GM12872 (cell line): ENCODE data around the gene ME2.

ENCODE experiments used
- CTCF ChIP-seq: IDR thresholded peaks from 3 replicates; pipeline ENCODE4 v1.5.1; 2011; ENCODE audit warnings: low read depth, mild to moderate bottlenecking, low read length, moderate library complexity; ENCODE audit not compliant: insufficient read depth

The ME2 gene

DNA sequence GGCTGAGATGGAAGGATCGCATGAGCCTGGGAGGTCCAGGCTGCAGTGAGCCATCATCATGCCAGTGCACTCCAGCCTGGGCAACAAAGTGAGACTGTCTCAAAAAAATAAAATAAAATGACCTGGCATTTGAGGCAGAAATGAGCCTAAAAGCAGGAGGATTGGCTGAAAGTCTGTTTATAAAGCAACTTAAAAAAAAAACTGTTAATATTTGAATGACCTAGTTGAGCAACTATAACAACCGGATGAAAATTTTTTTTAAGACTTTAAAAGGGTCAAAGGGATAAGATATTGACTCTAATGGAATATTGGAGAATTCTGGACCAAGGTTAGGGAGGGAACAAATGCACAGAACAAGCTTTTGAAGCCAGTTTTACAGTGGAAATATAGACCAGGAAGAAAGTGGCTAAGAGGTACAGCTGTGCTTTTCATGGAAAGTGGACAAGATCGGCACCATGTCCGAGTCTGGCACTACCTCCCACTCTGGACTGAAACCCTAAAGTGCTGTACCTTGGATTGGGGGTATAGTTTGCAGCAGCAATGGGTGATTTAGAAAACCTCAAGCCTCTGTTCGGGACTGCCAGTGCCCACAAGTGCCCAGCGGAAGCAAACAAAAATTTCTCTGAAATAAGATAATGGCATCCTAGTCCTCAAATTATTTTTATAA is 55.8 kb downstream of the ME2 start:
- no peak for TF ChIP-seq CTCF

- no peak for TF ChIP-seq CTCF
These were observed 56.7 kb downstream of the ME2 start for GRCh38 chr18:50935493-50936191.

DNA sequence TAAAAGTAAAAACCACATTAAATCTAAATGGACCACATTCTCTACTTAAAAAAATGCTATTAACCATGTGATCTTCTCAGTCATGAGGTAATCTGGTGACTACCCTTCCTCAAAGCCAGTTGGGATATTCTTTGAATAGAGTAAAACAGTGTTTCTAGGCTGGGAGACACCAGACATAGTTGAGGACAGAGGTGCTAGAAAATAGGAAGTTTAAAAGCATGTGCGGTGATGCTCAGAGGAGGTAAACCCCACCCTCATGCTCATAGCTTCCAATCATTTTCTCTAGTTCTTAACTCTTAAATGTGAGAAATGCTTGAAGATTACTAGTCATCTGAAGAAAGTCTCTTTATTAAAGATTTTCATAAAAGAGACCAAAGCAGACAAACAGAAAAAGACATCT is 58.3 kb downstream of the ME2 start:
- TF ChIP-seq CTCF, result no peak

- no peak for TF ChIP-seq CTCF
These were observed 60.0 kb downstream of the ME2 start for GRCh38 chr18:50938912-50939311.

DNA sequence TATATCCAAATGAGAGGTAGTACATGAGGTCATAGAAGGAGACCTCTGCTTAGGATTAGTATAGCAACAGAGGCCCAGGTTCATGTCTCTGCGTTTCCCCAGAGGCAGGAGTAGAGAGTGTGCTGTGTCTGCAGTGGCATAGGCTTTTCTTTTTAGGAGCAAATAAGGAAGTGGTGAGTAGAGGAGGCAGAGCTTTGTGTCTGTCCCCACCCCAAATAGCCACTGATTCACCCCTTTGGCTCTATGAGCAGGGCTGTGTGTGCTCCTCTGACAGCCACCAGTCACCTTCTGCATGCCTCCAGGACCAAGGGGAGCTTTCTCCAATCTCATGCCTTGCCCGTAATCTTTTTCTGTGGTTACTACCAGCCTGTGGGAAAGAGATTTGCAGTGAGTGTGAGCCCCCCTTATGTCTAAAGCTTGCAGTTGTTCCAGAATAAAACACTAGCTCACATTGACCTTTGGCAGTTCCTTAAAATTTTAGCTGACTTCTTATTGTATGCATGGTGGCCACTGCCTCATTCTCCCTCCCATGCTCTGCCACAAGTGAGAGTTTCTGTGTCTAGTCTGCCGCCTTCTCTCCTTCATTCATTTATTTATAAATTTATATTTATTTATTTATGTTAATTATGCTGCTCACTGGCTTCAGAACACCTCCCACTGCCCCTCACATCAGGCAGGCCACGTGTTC is 65.5 kb downstream of the ME2 start:
- TF ChIP-seq CTCF, result no peak

DNA sequence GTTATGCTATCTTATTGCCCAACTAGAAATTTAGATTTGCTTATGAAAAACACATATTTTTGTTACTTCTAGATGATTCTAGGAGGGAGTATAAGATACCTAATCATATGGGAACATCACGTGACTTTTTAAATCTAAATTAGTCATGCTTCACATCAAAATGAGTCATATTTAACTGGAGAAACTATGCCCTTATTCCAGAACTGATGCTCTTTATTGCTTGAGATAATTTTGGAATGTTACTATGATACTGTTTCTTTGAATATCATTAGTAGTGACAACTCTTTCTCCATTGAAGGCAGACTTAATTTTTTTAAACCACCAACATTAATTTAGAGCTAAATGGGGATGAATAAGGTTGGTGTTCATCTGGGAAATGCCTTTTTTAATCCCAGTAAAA is 69.0 kb downstream of the ME2 start:
- no peak for TF ChIP-seq CTCF

DNA sequence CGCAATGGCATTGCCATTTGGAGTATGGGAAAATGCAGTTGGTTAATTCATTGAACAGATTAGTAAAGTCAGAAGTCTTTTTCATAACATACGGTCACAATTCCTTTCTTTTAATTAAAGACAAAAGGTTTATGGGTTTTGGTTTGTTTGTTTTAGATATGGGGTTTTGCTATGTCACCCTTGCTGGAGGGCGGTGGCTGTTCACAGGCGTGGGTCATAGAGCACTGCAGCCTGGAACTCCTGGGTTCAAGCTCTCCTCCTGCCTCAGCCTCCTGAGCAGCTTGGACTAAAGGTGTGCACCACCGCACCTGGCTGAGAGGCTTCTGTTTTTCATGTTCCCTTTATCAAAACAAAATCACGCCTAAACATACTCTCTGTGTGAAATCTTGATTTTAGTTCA is 70.3 kb downstream of the ME2 start:
- TF ChIP-seq CTCF, result no peak
